Panc1 (cell line): ENCODE measurements around the gene FHAD1.

Source experiments
- POLR2AphosphoS5 ChIP-seq: IDR thresholded peaks from 2 replicates; pipeline ENCODE4 v1.6.1; 2012; ENCODE audit warnings: mild to moderate bottlenecking, low read depth, low read length, moderate library complexity
- TF ChIP-seq, protein P1 (sequence below): fragments of 450-650 bp; IDR thresholded peaks from 2 replicates; pipeline ENCODE4 v1.5.1; 2017; ENCODE audit warnings: mild to moderate bottlenecking

- TF ChIP-seq, protein P1, sequence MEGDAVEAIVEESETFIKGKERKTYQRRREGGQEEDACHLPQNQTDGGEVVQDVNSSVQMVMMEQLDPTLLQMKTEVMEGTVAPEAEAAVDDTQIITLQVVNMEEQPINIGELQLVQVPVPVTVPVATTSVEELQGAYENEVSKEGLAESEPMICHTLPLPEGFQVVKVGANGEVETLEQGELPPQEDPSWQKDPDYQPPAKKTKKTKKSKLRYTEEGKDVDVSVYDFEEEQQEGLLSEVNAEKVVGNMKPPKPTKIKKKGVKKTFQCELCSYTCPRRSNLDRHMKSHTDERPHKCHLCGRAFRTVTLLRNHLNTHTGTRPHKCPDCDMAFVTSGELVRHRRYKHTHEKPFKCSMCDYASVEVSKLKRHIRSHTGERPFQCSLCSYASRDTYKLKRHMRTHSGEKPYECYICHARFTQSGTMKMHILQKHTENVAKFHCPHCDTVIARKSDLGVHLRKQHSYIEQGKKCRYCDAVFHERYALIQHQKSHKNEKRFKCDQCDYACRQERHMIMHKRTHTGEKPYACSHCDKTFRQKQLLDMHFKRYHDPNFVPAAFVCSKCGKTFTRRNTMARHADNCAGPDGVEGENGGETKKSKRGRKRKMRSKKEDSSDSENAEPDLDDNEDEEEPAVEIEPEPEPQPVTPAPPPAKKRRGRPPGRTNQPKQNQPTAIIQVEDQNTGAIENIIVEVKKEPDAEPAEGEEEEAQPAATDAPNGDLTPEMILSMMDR: no peak
- TF ChIP-seq POLR2AphosphoS5: no peak
Observed at GRCh38 chr1:15246960-15247614, at the start of gene FHAD1.
